H1 (cell line): ENCODE data around the gene NACA. TPM values are rescaled to one million over a fixed set of nuclear protein-coding genes. Genes with fewer than 3 reads are reported as not detected.

Experiments used
- NRF1 ChIP-seq: IDR thresholded peaks from 2 replicates; pipeline ENCODE4 v1.6.1; 2011; ENCODE audit warnings: mild to moderate bottlenecking, low read depth, low read length, improper control_type of control experiment
- polyA plus RNA-seq, 7 experiments: library from polyadenylated mRNA; depleted of rRNA in 3 of 7; stranded (reverse) in 5 of 7; unstranded in 2 of 7; fragments of >200 nt in 5 of 7; fragments of 200-250 nt in 2 of 7; gene quantifications; 1 replicate in 5 of 7; 2 replicates in 1 of 7; 4 replicates in 1 of 7; pipeline versions ENCODE4 v1.2.1 to v1.2.3, GENCODE V29; 2011 to 2013; ENCODE audit warnings: missing spikeins in 2 of 7, mixed read lengths in 2 of 7
- total RNA-seq: library from RNA; stranded (reverse); fragmentation: NEBNext Ultra II Directional; extraction: Animal tissue kit (Norgen Biotek cat#: 25700); gene quantifications from 2 replicates; pipeline ENCODE4 v1.2.1, GENCODE V29; 2021
- TF ChIP-seq, protein P1 (sequence below): fragments of 300-600 bp; sonication (generic); IDR thresholded peaks from 2 replicates; pipeline ENCODE4 v1.7.1; 2012; ENCODE audit warnings: low read length, moderate library complexity, mild to moderate bottlenecking, inconsistent platforms; ENCODE audit not compliant: insufficient replicate concordance

Gene NACA
- total and polyA plus RNA-seq, 2 of the 8 experiments (the other 6 are each of a cell fraction or from before 2014, with no cell fraction given): 511 to 1,063 TPM

DNA sequence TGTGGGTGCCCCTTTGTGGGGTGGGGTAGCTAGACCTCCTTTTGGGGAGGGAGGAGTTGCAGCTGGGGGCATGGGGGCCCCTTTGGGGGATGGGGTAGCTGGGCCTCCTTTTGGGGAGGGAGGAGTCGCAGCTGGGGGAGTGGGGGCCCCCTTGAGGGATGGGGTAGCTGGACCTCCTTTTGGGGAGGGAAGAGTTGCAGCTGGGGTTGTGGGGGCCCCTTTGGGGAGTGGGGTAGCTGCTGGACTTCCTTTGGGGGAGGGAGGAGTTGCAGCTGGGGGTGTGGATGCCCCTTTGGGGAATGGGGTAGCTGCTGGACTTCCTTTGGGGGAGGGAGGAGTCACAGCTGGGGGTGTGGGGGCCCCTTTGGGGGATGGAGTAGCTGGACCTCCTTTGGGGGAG is 7.0 kb downstream of the NACA start (continued):
- TF ChIP-seq, protein P1, sequence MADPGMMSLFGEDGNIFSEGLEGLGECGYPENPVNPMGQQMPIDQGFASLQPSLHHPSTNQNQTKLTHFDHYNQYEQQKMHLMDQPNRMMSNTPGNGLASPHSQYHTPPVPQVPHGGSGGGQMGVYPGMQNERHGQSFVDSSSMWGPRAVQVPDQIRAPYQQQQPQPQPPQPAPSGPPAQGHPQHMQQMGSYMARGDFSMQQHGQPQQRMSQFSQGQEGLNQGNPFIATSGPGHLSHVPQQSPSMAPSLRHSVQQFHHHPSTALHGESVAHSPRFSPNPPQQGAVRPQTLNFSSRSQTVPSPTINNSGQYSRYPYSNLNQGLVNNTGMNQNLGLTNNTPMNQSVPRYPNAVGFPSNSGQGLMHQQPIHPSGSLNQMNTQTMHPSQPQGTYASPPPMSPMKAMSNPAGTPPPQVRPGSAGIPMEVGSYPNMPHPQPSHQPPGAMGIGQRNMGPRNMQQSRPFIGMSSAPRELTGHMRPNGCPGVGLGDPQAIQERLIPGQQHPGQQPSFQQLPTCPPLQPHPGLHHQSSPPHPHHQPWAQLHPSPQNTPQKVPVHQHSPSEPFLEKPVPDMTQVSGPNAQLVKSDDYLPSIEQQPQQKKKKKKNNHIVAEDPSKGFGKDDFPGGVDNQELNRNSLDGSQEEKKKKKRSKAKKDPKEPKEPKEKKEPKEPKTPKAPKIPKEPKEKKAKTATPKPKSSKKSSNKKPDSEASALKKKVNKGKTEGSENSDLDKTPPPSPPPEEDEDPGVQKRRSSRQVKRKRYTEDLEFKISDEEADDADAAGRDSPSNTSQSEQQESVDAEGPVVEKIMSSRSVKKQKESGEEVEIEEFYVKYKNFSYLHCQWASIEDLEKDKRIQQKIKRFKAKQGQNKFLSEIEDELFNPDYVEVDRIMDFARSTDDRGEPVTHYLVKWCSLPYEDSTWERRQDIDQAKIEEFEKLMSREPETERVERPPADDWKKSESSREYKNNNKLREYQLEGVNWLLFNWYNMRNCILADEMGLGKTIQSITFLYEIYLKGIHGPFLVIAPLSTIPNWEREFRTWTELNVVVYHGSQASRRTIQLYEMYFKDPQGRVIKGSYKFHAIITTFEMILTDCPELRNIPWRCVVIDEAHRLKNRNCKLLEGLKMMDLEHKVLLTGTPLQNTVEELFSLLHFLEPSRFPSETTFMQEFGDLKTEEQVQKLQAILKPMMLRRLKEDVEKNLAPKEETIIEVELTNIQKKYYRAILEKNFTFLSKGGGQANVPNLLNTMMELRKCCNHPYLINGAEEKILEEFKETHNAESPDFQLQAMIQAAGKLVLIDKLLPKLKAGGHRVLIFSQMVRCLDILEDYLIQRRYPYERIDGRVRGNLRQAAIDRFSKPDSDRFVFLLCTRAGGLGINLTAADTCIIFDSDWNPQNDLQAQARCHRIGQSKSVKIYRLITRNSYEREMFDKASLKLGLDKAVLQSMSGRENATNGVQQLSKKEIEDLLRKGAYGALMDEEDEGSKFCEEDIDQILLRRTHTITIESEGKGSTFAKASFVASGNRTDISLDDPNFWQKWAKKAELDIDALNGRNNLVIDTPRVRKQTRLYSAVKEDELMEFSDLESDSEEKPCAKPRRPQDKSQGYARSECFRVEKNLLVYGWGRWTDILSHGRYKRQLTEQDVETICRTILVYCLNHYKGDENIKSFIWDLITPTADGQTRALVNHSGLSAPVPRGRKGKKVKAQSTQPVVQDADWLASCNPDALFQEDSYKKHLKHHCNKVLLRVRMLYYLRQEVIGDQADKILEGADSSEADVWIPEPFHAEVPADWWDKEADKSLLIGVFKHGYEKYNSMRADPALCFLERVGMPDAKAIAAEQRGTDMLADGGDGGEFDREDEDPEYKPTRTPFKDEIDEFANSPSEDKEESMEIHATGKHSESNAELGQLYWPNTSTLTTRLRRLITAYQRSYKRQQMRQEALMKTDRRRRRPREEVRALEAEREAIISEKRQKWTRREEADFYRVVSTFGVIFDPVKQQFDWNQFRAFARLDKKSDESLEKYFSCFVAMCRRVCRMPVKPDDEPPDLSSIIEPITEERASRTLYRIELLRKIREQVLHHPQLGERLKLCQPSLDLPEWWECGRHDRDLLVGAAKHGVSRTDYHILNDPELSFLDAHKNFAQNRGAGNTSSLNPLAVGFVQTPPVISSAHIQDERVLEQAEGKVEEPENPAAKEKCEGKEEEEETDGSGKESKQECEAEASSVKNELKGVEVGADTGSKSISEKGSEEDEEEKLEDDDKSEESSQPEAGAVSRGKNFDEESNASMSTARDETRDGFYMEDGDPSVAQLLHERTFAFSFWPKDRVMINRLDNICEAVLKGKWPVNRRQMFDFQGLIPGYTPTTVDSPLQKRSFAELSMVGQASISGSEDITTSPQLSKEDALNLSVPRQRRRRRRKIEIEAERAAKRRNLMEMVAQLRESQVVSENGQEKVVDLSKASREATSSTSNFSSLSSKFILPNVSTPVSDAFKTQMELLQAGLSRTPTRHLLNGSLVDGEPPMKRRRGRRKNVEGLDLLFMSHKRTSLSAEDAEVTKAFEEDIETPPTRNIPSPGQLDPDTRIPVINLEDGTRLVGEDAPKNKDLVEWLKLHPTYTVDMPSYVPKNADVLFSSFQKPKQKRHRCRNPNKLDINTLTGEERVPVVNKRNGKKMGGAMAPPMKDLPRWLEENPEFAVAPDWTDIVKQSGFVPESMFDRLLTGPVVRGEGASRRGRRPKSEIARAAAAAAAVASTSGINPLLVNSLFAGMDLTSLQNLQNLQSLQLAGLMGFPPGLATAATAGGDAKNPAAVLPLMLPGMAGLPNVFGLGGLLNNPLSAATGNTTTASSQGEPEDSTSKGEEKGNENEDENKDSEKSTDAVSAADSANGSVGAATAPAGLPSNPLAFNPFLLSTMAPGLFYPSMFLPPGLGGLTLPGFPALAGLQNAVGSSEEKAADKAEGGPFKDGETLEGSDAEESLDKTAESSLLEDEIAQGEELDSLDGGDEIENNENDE: no peak
- TF ChIP-seq NRF1: no peak
